ENCODE data around the gene MAP3K19.
"Not testable (repeated sequence)": the region's sequence is repeated elsewhere in the genome, so short reads cannot be mapped to it uniquely, and the experiment has no call there.

Gene MAP3K19

GRCh38 chr2:135093193-135093592, 45.9 kb upstream of the MAP3K19 start (continued):
- TF ChIP-seq ZNF518A (tag by site-specific recombination; conservative IDR thresholded peaks at IDR 0.05; ENCODE audit: low read depth) (no peak), SP3 (tag by site-specific recombination; IDR thresholded peaks at IDR 0.05) (no peak), ATF2 (tag by site-specific recombination; IDR thresholded peaks at IDR 0.05; ENCODE audit: low read depth) (no peak), ZEB2 (tag by site-specific recombination; IDR thresholded peaks at IDR 0.05) (no peak), ZNF221 (tag by site-specific recombination; IDR thresholded peaks at IDR 0.05; ENCODE audit: borderline replicate concordance) (no peak), ZNF391 (tag by site-specific recombination; IDR thresholded peaks at IDR 0.05; ENCODE audit: borderline replicate concordance, low read depth) (no peak)
- TF ChIP-seq, protein P1, sequence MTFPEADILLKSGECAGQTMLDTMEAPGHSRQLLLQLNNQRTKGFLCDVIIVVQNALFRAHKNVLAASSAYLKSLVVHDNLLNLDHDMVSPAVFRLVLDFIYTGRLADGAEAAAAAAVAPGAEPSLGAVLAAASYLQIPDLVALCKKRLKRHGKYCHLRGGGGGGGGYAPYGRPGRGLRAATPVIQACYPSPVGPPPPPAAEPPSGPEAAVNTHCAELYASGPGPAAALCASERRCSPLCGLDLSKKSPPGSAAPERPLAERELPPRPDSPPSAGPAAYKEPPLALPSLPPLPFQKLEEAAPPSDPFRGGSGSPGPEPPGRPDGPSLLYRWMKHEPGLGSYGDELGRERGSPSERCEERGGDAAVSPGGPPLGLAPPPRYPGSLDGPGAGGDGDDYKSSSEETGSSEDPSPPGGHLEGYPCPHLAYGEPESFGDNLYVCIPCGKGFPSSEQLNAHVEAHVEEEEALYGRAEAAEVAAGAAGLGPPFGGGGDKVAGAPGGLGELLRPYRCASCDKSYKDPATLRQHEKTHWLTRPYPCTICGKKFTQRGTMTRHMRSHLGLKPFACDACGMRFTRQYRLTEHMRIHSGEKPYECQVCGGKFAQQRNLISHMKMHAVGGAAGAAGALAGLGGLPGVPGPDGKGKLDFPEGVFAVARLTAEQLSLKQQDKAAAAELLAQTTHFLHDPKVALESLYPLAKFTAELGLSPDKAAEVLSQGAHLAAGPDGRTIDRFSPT (tag by site-specific recombination; IDR thresholded peaks at IDR 0.05) = no peak

- no peak overlapping the region for H3K27ac ChIP-seq (ENCODE audit: extremely low read depth, low read depth, low read length)
- TF ChIP-seq ZNF202 (tag by site-specific recombination; IDR thresholded peaks at IDR 0.05; ENCODE audit: borderline replicate concordance) = no peak
- TF ChIP-seq ZNF664 (tag by site-specific recombination; IDR thresholded peaks at IDR 0.05) = no peak
- CTCF ChIA-PET = no interaction called here
- POLR2A ChIA-PET = no interaction called here
- no peaks in the 10 kb centered on the region for H3K9me3 ChIP-seq (ENCODE audit: control insufficient read depth, insufficient read depth, low read depth, low read length)
- peaks cover 5 to 25% of the 10 kb centered on the region in 2 experiments for H3K36me3 ChIP-seq (ENCODE audit: control insufficient read depth in 2 of 2, insufficient read depth in 1 of 2, low read length in 2 of 2)
- peaks cover 13% of the 10 kb centered on the region for H3K4me1 ChIP-seq (ENCODE audit: control insufficient read depth, insufficient read depth, low read length)
- H3K4me3 ChIP-seq (ENCODE audit: low read depth, low read length) = no peak overlapping the region
These were observed 44.4 kb upstream of the MAP3K19 start for GRCh38 chr2:135091681-135092080.

GRCh38 chr2:135089597-135089996, 42.4 kb upstream of the MAP3K19 start:
- POLR2A ChIA-PET, CTCF ChIA-PET: not testable (repeated sequence)
- H3K4me1 ChIP-seq (ENCODE audit: control insufficient read depth, insufficient read depth, low read length) = peaks cover 13% of the 10 kb centered on the region

More at GRCh38 chr2:135089597-135089996, 42.4 kb upstream of the MAP3K19 start:
- H3K9me3 ChIP-seq (ENCODE audit: control insufficient read depth, insufficient read depth, low read depth, low read length); H3K4me3 ChIP-seq (ENCODE audit: low read depth, low read length); H3K27ac ChIP-seq (ENCODE audit: extremely low read depth, low read depth, low read length): not testable (repeated sequence)
- H3K36me3 ChIP-seq (ENCODE audit: control insufficient read depth in 2 of 2, insufficient read depth in 1 of 2, low read length in 2 of 2) = peaks cover 0 to 12% of the 10 kb centered on the region in 2 experiments
- TF ChIP-seq ZNF146 (tag by site-specific recombination; IDR thresholded peaks at IDR 0.05) (peak; percentile 92), ZNF280D (tag by site-specific recombination; IDR thresholded peaks at IDR 0.05) (0 out of 2 replicates have a peak, but pooled peaks have one; percentile 63)

All from HEK293 (cell line).